ENCODE results near the gene CD7.

The CD7 gene

DNA sequence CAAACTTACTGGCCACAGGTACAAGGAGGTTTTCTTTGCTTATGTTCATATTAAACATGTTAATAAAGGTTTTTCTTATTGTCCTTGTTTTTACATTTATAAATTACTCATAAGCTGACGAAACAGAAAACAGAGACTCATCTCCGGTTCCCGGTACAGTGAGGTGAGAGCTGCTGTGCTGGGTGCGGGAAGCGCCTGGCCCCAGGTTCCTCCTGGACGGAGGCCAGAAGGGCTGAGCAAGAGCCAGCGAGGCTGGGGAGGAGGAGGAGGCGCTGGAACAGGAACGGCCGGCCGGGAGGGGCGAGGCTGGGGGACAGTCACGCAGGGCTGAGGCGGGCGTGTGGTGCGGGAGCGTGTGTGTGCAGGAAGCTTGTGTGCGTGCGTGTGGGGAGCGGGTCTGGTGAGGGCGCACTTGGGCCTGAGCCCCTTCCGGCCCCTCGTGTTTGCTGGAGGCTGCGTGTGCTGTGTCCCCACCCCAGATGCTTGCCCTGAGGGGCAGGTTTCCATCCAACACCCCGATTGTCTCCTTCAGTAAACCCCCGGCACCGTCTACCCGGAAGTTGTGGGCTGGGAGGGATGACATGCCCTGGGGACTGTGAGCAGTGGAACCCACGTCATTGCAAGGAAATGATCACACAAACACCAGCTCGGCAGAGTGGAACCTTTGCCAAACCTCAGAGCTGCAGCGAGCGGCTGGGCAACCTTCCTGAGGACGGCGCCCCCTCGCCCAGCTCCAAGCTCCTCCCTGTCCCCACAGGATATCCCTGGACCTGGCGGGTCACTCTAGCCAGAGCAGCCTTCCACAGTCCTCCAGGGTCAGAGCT lies 19.5 kb downstream of the CD7 start:
- peak; percentile 95 for DNase-seq

DNA sequence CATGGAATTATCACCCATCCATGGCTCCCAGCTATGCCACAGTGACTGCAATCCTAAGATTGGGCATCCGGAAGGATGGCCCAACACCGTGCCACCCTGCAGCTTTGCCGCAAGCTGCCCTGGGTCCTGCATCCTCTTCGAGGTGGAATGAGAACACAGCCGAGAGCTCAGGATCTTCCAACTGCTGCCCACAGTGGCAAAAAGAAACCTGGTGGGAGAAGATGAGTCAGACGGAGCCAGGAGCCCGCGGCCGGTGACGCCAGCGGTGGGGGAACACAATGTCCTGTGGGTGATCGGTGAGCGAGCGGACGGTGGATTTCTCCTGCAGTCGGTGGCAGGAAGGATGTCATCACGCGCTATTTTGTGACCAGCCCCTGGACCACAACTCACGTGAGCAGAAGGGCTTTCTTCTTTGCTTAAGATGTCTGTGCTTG lies 20.1 kb downstream of the CD7 start:
- peak; percentile 95 for DNase-seq

DNA sequence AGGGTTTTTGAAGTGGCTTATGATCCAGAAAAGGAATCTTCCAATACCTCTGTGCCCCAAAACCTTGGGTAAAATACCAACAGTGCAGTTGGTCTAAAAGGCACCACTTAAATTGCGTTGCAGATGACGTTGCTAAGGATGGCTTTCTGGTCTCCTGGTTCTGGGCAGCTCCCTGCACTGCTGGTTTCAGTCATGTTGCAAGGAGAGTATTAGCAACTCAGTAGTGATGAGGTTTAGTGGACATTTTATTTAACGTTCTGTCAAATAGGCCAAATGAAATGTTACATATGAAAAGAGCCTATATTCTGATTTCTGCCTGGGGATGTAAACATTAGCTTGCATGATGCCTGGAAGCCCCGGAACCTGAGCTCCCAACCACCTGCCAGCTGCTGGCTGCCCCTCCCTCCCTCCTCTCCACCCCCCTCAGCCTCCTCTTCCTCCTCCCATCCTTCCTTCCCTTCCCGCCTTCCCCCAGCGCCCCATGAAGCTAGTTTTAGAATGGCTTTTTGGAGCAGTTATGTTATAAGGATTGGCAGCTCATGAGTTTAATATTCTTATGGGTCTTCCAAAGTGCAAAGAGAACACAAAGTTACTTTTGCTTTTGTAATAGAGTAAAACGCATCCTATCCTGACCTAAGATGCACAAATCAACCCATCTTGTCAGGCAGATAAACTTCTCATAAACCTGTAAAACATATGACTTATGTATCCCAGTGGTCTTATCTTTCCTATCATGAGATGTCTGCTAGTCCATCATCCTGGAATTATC lies 20.7 kb downstream of the CD7 start:
- DNase-seq = no peak

DNA sequence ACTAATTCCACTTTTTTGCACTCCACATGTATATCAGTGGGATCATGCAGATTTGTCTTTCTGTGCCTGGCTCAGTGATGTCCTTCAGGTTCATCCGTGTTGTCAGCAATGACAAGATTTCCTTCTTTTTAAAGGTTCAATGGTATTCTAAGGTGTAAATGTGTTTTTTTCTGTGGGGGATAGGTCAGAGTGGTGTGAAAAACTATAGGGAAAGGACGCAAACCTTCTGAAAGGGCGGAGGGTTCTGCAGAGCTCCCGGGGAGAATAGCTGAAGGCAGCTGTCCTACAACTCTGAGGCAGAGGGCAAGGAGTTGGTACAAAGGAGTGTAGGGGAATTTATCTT lies 22.0 kb downstream of the CD7 start:
- no peak for DNase-seq

DNA sequence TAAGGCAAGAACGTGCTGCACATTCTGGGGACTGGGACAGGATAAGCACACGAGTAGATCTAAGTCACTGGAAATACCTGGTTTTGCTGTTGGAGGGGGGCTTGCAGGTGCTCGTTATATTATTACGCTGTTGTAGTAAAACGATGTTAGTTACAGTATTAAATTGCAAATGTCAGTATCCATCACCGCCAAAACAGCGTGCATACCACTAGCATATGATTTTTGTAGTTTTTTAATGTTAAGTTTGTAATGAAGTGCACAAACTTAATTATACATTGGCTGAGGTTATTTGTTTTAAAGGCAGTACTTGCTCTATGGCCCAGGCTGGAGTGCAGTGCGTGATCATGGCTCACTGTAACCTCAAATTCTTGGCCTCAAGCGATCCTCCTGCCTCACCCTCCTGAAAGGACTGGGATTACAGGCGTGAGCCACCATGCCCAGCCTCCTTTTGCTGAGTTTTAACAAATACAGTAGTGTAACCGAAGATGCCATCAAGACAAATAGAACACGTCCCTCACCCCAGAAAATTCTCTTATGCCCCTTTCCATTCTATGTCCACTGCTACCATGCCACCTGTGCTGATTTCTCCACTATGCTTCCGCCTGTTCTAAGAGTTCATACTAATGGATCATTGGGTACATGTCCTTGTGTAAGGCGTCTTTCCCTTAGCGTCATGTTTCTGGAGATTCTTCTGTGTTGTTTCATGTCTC lies 23.2 kb downstream of the CD7 start:
- no peak for DNase-seq

DNA sequence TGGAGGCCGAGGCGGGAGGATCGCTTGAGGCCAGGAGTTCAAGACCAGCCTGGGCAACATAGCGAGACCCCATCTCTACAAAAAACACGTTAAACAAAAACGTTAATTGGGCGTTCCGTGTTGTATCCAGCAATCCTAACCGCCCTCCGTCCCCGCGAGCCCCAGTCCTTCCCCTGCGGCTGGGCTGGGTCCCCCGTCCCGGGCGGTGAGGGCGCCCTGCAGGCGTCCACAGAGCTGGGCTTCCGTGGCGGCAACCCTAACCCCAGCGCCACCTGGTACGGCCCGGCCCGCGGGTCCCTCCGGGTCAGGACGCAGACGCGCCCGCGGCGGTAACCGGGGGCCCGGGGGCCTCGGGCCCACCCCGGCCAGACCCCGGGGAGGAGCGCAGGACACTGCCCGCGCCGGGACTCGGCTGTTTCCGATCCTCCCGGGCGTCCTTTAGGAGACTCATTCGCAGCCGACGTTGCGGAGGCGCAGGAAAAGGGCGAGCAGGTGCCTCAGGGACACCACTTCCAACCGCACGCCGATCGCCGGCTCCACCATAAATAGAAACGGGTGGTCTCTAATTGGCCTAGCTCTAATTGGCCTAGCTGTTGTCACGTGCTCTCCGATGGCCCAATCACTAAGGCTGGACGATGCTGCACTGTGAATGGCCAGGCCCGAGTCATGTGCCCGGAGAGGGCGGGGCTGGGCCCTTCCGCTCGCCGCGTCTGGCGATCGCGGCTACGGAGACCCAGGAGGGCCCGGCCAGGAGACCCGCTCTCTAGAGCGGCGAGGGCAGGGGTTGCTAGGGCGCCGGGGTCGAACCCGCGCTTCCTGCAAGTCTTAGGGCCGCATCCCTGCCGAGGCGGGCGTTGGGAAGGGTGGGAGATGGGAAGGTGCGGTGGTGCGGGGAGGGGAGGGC lies 24.9 kb downstream of the CD7 start:
- DNase-seq = peak; percentile 95

DNA sequence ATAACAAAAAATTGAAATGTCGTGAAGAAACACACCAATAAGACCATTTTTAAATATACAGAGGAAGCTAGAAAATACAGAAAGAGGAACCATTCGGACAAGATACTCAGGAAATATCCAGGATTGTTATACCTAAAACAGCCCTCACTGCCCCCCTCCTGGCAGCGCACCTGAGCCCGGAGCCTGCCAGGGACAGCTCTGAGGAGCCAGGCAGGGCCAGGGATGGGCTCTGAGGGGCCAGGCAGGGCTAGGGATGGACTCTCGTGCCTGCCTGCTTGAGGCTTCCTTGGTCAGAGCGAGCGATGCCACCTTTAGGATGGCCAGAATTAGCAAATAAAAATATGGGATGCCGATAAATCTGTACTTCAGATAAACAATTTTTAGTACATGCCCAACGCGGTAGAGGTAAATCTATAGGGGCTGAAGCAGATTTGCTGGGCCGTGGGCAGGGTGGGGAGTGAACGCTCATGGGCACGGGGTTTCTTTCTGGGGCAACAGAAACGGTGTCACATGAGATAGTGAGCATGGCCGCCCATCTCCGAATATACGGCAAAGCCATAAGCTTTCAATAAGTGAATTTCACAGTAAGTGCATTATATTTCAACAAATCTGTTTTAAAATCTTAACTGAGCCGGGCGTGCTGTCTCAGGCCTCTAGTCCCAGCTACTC lies 25.7 kb downstream of the CD7 start:
- DNase-seq = no peak

DNA sequence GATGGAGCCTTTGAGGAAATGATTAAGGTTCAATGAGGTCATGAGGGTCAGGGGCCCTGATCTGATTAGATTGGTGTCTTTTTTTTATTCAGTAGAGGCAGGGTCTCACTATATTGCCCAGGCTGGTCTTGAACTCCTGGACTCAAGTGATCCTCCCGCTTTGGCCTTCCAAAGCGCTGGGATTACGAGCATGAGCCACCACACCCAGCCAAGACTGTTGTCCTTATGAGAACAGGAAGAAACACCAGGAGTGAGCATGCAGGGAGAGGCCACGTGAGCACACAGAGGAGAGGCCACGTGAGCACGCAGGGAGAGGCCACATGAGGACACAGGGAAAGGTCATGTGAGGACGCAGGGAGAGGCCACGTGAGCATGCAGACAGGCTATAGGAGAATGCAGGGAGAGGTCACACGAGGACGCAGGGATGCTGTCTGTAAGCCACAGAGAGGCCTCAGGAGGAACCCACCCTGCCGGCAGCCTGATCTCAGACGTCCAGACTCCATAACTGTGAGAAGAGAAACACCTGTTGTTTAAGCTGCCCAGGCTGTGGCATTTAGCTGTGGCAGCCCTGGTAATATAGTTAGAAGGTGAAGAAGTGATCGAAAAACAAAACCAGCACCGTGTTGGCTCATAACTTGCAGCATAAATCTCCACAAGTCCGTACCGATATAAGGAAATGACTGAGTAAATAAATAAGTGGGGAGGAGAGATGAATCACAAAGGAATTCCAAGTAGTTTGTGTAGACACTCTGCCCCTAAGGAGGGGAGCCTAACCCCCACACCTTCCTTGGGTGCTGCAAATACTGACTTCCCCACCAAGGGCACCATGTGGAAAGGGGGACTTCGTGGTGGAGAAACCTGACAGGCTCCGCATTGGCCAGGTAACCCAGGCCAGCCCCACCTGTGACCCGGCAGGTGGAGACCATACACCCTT lies 29.3 kb downstream of the CD7 start:
- DNase-seq = no peak

DNA sequence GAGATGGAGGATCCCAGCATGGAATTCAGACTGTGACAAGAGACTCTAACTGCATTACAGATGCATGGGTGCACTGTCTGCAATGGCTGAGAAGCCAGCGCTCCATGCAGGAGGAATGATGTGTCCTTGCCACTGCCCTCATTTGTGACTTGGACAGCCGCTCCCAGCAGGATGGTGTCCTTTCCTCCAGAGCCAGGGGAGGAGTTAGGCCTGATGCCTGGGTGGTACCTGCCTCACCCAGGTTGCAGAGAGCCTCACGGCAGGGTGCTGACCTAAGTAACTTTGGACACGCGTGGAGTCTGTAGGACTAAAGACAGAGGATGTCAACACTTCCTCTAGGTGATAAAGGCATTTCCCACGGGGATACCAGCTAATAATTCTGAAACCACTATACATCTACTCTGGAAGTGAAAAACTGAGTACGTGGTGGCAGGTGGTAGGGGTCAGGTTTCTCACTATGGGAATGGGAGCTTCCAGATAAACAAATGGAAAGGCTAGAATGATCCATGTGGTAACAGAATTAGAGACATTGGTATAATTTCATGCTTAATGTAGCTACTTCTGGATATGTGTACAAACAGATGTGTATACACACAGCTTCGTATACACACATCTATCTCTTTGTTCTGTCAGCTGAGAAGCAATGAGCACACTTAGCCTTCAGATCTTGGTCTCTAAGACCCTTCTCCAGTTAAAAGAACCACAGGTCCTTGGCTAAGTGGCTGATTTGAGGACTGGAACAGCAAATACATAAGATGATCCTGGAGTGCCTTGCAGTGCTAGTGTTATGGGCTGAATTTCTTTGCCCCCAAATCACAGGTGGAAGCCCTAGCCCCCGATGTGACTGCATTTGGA lies 30.2 kb downstream of the CD7 start:
- no peak for DNase-seq

DNA sequence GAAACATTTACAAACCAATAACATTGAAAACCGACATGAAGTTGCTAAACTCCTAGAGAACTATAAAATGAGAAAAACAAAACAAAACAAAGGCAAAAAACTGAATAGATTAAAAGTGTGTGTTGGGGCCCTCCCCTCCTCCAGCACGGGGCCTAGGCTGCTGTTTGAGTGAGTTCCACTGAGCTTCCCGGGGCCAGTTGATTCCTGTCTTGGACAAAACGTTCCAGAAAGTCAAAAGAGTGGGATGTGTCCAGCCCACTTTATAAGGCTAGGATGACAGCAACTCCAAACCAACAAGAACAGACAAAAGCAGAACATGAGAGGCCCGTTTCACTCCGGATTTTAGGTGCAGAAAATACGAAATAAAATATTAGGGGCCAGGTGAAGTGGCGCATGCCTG lies 32.3 kb downstream of the CD7 start:
- no peak for DNase-seq

DNA sequence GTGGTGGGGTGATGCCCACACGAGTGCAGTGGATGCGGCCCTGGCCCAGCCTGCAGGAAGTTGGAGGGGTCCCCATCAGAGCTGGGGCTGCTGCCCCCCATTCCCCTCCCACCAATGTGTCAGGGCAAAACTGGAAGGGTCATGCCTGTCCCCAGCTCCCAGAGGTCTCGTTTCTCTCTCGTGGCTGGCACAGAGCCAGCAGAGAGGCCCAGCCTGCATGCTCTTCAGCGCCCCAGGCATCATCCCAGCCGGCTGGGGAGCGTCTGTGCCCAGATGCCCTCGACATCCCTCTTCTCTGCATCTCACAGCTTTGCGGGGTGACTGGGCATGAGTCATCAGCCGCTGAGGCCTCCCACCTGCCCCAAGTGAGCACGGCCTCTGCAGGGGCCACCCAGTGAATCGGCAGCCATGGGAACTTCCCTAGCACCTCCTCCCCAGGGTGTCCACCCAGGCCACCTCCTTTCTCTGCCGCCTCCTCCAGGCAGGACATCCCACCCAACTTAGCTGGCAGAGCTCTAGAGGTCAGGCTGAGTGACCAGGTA lies 34.1 kb downstream of the CD7 start:
- DNase-seq = peak; percentile 77

DNA sequence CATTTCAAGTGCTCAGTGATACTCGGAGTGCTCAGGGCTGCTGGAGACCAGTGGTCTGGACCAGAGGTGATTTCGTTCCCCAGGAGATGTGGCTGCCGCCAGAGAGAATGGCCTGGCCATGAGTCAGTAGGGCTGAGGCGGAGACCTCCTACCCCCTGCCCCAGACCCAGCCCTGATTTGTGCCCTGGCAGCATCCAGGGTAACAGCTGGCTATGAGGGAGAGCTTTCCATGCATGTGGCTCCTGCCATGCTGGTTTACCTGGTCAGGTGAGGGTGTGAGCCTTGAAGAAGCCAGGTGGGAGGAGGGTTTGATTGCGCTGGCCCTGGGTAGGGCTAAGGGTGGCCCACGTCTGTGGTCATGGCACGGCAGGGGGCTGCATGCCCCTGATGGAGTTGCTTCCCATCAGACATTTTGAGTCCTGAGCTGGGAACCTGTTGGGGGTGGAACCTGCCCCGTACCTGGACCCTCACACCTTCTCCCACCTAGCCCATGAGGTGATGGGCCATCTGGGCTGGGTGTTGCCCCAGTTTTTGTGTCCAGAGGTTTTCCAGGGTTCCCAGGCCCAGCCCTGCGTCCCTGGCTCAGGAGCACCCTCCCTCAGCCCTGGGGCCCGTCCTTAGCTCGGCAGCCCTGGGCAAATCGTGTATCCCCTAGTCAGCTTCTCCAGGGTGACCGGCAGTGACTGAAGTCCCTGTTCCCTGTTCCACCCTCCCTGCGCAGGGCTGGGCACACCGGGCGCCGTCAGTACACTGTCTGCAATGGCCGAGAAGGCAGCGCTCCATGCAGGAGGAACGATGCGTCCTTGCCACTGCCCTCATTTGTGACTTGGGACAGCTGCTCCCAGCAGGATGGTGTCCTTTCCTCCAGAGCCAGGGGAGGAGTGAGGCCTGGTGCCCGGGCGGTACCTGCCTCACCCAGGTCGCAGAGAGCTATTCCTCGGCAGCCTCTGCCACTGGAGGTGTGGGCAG lies 34.9 kb downstream of the CD7 start:
- DNase-seq = no peak

DNA sequence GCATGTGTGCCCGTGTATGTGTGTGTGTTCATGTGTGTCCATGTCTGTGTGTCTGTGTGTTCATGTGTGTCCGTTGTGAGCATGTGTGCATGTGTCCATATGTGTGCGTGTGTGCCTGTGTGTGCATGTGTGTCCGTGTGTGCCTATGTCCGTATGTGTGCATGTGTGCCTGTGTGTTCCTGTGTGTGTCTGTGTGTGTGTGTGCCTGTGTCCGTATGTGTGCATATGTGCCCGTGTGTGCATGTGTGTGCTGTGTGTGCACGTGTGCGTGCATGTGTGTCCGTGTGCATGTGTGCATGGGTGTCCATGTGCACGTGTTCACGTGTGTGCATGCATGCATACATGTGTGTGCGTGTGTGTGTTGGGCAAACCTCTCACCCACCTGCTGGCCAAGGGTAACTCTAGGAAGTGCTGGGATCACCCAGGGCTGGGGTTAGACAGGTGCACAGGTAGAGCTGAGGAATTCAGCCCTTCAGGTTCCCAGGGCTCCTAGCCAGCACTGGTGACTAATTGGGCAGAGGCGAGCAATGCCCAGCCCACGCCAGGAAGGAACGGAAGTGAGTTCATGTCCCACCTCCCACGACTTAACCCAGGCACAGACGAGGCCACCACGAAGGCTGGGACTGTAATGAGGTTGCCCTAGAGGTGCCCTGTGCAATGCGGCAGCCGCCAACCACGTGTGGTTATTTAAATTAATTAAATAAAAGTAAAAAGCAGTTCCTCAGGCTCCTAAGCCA lies 35.7 kb downstream of the CD7 start:
- peak; percentile 74 for DNase-seq

DNA sequence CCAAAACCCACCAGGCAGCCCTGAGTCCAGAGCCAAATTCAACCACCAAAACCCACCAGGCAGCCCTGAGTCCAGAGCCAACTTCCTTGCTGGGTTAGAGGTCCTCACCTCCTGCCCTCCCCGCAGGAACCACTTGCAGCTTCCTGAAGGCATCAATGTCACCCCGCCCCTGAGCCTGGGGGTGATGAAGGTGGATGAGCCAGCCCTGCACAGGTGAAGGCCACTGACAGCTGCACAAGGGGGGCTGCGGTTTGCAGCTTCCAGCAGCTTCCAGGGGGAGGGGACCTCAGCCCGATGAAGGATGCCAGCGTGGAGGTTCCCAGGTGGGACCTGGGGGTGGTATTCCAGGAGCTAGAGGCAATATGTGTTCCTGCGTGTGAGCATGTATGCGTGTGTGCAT lies 36.3 kb downstream of the CD7 start:
- no peak for DNase-seq

DNA sequence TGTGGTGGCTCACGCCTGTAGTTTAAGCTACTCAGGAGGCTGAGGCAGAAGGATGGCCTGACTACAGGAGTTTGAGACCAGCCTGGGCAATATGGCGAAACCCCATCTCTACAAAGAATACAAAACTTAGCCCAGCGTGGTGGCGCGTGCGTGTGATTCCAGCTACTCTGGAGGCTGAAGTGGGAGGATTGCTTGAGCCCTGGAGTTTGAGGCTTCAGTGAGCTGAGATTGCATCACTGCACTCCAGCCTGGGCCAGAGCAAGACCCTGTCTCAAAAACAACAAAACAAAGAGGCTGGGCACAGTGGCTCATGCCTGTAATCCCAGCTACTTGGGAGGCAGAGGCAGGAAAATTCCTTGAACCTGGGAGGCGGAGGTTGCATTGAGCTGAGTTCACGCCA lies 36.9 kb downstream of the CD7 start:
- DNase-seq = no peak

DNA sequence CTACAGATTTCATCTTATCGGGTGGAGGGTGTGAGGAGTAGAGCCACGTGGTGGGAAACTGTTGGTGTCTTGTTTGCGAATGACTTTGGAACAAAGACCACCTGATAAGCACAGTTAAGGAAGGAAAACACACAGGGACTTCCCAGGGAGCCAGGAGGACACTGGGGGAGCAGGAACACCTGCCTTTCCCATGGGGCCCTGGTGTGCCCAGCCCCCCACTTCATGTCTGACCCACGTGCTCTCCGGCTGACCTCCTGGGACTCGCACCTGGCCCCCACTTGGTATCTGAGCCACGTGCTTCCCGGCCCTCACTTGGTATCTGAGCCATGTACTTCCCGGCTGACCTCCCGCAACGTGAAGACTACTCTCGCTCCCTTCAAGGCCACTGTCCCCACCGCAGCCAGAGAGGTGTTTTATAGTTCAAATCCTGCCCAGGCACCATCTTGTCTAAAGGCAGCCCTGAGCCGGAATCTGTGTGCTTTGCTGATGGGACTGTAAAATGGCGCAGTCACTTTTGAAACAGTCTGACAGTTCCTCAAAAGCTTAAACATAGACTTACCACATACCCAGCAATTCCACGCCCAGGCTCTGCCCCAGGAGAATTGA lies 38.5 kb downstream of the CD7 start:
- no peak for DNase-seq

DNA sequence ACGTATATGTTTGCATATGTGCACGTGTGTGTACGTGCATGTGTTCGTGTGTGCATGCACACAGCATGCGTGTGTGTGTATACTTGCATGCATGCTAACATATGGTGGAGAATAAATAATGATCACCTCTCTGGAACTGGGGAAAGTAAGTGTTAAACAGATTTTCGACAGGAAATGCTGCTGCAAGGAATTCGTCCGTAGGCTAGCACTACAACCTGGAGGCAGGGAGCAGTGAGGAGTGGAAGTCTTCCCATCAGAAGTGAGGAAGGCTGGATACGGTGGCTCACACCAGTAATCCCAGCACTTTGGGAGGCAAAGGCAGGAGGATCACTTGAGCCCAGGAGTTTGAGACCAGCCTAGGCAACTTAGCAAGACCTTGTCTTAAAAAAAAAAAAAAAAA lies 39.1 kb downstream of the CD7 start:
- DNase-seq = no peak
